SK-N-SH treated with all-trans-retinoic acid at 6 μM for 48 hours (cell line): ENCODE data around the gene KL.

Experiments
- ARNTL ChIP-seq: fragments of 450-650 bp; formaldehyde crosslinking; IDR thresholded peaks from 2 replicates; pipeline ENCODE4 v1.5.0; 2020; ENCODE audit warnings: low read depth, mild to moderate bottlenecking, moderate library complexity, borderline replicate concordance
- CSRNP3 ChIP-seq: fragments of 250-450 bp; sonication (Bioruptor Pico); IDR thresholded peaks from 2 replicates; pipeline ENCODE4 v1.5.1; 2021; ENCODE audit warnings: mild to moderate bottlenecking, moderate library complexity
- POU6F1 ChIP-seq: fragments of 250-450 bp; sonication (Bioruptor Pico); IDR thresholded peaks from 2 replicates; pipeline ENCODE4 v1.8.0; 2021; ENCODE audit warnings: low read depth, mild to moderate bottlenecking, moderate library complexity, borderline replicate concordance
- RARB ChIP-seq: fragments of 250-450 bp; sonication (Bioruptor Pico); IDR thresholded peaks from 2 replicates; pipeline ENCODE4 v1.8.0; 2021; ENCODE audit warnings: mild to moderate bottlenecking, moderate library complexity
- TSHZ2 ChIP-seq: fragments of 250-450 bp; sonication (Bioruptor Pico); IDR thresholded peaks from 2 replicates; pipeline ENCODE4 v1.5.0; 2020; ENCODE audit warnings: mild to moderate bottlenecking, moderate library complexity
- ZNF70 ChIP-seq: fragments of 450-650 bp; formaldehyde crosslinking; IDR thresholded peaks from 2 replicates; pipeline ENCODE4 v1.5.0; 2020; ENCODE audit warnings: mild to moderate bottlenecking, moderate library complexity

GRCh38 chr13:33016414-33017322, at the start of gene KL:
- TF ChIP-seq POU6F1 (CRISPR knock-in tag) (no peak), RARB (no peak), ARNTL (CRISPR knock-in tag) (no peak), CSRNP3 (no peak), ZNF70 (no peak), TSHZ2 (no peak)
